ENCODE results near the gene TCIRG1. TPM values are rescaled to one million over a fixed set of nuclear protein-coding genes. Genes with fewer than 3 reads are reported as not detected.
A peak's percentile ranks its signal among the peaks of the same experiment; 100 is the strongest.

TCIRG1 gene
- total and polyA plus RNA-seq, 2 of the 13 experiments (the other 11 are each of a cell fraction or from before 2014, with no cell fraction given) = 48.0 to 69.6 TPM

GRCh38 chr11:68037411-68038225 lies 1.2 kb upstream of the TCIRG1 start (continued):
- TF ChIP-seq PAX8 (CRISPR knock-in tag; IDR thresholded peaks at IDR 0.05; ENCODE audit: borderline replicate concordance) (no peak), PLRG1 (conservative IDR thresholded peaks at IDR 0.05) (no peak), NFE2 (CRISPR knock-in tag; IDR thresholded peaks at IDR 0.05) (no peak), MED8 (CRISPR knock-in tag; IDR thresholded peaks at IDR 0.05; ENCODE audit: insufficient replicate concordance) (no peak), GRHL1 (CRISPR knock-in tag; conservative IDR thresholded peaks at IDR 0.05) (no peak), ARHGAP35 (CRISPR knock-in tag; IDR thresholded peaks at IDR 0.05; ENCODE audit: borderline replicate concordance) (0 out of 2 replicates have a peak, but pooled peaks have one; percentile 5), HDAC1 (CRISPR knock-in tag; IDR thresholded peaks at IDR 0.05) (no peak), CBX2 (IDR thresholded peaks at IDR 0.05; ENCODE audit: low read depth, low read length) (no peak), CBX2 (CRISPR knock-in tag; IDR thresholded peaks at IDR 0.05; ENCODE audit: low read depth) (no peak), SMAD3 (CRISPR knock-in tag; IDR thresholded peaks at IDR 0.05) (no peak), DBP (CRISPR knock-in tag; IDR thresholded peaks at IDR 0.05; ENCODE audit: not compliant biosample characterization) (no peak), TBX3 (IDR thresholded peaks at IDR 0.05; ENCODE audit: borderline replicate concordance) (no peak), ZNF180 (CRISPR knock-in tag; IDR thresholded peaks at IDR 0.05; ENCODE audit: borderline replicate concordance, low read depth) (no peak), RFX1 (IDR thresholded peaks at IDR 0.05) (no peak), ZNF124 (CRISPR knock-in tag; IDR thresholded peaks at IDR 0.05) (no peak), HOXD1 (CRISPR knock-in tag; IDR thresholded peaks at IDR 0.05) (no peak)
- TF ChIP-seq, protein P1, sequence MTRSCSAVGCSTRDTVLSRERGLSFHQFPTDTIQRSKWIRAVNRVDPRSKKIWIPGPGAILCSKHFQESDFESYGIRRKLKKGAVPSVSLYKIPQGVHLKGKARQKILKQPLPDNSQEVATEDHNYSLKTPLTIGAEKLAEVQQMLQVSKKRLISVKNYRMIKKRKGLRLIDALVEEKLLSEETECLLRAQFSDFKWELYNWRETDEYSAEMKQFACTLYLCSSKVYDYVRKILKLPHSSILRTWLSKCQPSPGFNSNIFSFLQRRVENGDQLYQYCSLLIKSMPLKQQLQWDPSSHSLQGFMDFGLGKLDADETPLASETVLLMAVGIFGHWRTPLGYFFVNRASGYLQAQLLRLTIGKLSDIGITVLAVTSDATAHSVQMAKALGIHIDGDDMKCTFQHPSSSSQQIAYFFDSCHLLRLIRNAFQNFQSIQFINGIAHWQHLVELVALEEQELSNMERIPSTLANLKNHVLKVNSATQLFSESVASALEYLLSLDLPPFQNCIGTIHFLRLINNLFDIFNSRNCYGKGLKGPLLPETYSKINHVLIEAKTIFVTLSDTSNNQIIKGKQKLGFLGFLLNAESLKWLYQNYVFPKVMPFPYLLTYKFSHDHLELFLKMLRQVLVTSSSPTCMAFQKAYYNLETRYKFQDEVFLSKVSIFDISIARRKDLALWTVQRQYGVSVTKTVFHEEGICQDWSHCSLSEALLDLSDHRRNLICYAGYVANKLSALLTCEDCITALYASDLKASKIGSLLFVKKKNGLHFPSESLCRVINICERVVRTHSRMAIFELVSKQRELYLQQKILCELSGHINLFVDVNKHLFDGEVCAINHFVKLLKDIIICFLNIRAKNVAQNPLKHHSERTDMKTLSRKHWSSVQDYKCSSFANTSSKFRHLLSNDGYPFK (CRISPR knock-in tag; IDR thresholded peaks at IDR 0.05; ENCODE audit: borderline replicate concordance) = no peak; the same call in 1 of the 2 replicates
- TF ChIP-seq, protein P2, sequence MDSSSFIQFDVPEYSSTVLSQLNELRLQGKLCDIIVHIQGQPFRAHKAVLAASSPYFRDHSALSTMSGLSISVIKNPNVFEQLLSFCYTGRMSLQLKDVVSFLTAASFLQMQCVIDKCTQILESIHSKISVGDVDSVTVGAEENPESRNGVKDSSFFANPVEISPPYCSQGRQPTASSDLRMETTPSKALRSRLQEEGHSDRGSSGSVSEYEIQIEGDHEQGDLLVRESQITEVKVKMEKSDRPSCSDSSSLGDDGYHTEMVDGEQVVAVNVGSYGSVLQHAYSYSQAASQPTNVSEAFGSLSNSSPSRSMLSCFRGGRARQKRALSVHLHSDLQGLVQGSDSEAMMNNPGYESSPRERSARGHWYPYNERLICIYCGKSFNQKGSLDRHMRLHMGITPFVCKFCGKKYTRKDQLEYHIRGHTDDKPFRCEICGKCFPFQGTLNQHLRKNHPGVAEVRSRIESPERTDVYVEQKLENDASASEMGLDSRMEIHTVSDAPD (CRISPR knock-in tag; IDR thresholded peaks at IDR 0.05) = no peak
- TF ChIP-seq, protein P3, sequence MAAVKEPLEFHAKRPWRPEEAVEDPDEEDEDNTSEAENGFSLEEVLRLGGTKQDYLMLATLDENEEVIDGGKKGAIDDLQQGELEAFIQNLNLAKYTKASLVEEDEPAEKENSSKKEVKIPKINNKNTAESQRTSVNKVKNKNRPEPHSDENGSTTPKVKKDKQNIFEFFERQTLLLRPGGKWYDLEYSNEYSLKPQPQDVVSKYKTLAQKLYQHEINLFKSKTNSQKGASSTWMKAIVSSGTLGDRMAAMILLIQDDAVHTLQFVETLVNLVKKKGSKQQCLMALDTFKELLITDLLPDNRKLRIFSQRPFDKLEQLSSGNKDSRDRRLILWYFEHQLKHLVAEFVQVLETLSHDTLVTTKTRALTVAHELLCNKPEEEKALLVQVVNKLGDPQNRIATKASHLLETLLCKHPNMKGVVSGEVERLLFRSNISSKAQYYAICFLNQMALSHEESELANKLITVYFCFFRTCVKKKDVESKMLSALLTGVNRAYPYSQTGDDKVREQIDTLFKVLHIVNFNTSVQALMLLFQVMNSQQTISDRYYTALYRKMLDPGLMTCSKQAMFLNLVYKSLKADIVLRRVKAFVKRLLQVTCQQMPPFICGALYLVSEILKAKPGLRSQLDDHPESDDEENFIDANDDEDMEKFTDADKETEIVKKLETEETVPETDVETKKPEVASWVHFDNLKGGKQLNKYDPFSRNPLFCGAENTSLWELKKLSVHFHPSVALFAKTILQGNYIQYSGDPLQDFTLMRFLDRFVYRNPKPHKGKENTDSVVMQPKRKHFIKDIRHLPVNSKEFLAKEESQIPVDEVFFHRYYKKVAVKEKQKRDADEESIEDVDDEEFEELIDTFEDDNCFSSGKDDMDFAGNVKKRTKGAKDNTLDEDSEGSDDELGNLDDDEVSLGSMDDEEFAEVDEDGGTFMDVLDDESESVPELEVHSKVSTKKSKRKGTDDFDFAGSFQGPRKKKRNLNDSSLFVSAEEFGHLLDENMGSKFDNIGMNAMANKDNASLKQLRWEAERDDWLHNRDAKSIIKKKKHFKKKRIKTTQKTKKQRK (IDR thresholded peaks at IDR 0.05; ENCODE audit: low read length) = no peak

All from HepG2 (cell line).